ENCODE data around the gene PP2D1. TPM values are rescaled to one million over a fixed set of nuclear protein-coding genes. Genes with fewer than 3 reads are reported as not detected.
"Not testable (repeated sequence)": the region's sequence is repeated elsewhere in the genome, so short reads cannot be mapped to it uniquely, and the experiment has no call there.

Gene PP2D1
- total RNA-seq, 1 experiment from 2014 or later, result not detected

GRCh38 chr3:20027136-20027535, 15.1 kb upstream of the PP2D1 start:
- ChIA-PET CTCF (no interaction called here), POLR2A (ENCODE audit: low non-redundant PET) (no interaction called here)
- TF ChIP-seq EZH2 (IDR thresholded peaks at IDR 0.05; ENCODE audit: borderline replicate concordance, low read depth, low read length, poor library complexity, severe bottlenecking) (no peak), CTCF (conservative IDR thresholded peaks at IDR 0.05; ENCODE audit: low read depth, low read length) (no peak)
- Histone ChIP-seq H3K27ac (ENCODE audit: low read depth, low read length, poor library complexity, severe bottlenecking) (no peak overlapping the region), H3K36me3 (ENCODE audit: insufficient read depth, low read length, poor library complexity, severe bottlenecking) (no peaks in the 10 kb centered on the region), H3K27me3 (replicated peaks; ENCODE audit: insufficient read depth, low read depth, low read length, poor library complexity) (no peaks in the 10 kb centered on the region), H3K9me3 (ENCODE audit: low read depth, low read length, poor library complexity, severe bottlenecking) (no peaks in the 10 kb centered on the region), H3K4me1 (ENCODE audit: insufficient read depth, low read length, poor library complexity, severe bottlenecking) (no peaks in the 10 kb centered on the region), H3K4me3 (ENCODE audit: low read depth, low read length, poor library complexity, severe bottlenecking) (no peak overlapping the region)
- DNase-seq (ENCODE audit: low spot score), result no peak
- intact Hi-C loops (cut with micrococcal nuclease; ENCODE audit: unreplicated experiment), result no loop called here
- BruUV-seq (replicated peaks), result no TSS peak

GRCh38 chr3:20023623-20024405, 11.8 kb upstream of the PP2D1 start:
- intact Hi-C loops (cut with micrococcal nuclease; ENCODE audit: unreplicated experiment), result no loop called here
- TF ChIP-seq EZH2 (IDR thresholded peaks at IDR 0.05; ENCODE audit: borderline replicate concordance, low read depth, low read length, poor library complexity, severe bottlenecking) (no peak), CTCF (conservative IDR thresholded peaks at IDR 0.05; ENCODE audit: low read depth, low read length) (no peak)
- Histone ChIP-seq H3K27me3 (replicated peaks; ENCODE audit: insufficient read depth, low read depth, low read length, poor library complexity) (no peaks in the 10 kb centered on the region), H3K4me1 (ENCODE audit: insufficient read depth, low read length, poor library complexity, severe bottlenecking) (no peaks in the 10 kb centered on the region), H3K36me3 (ENCODE audit: insufficient read depth, low read length, poor library complexity, severe bottlenecking) (no peaks in the 10 kb centered on the region), H3K27ac (ENCODE audit: low read depth, low read length, poor library complexity, severe bottlenecking) (no peak overlapping the region), H3K4me3 (ENCODE audit: low read depth, low read length, poor library complexity, severe bottlenecking) (no peak overlapping the region), H3K9me3 (ENCODE audit: low read depth, low read length, poor library complexity, severe bottlenecking) (no peaks in the 10 kb centered on the region)
- POLR2A ChIA-PET (ENCODE audit: low non-redundant PET), result no interaction called here
- CTCF ChIA-PET, result no interaction called here
- DNase-seq (ENCODE audit: low spot score), result no peak
- no TSS peak for BruUV-seq (replicated peaks)

GRCh38 chr3:20022954-20023622, 11.0 kb upstream of the PP2D1 start:
- intact Hi-C loops (cut with micrococcal nuclease; ENCODE audit: unreplicated experiment), result no loop called here
- Histone ChIP-seq H3K9me3 (ENCODE audit: low read depth, low read length, poor library complexity, severe bottlenecking) (no peaks in the 10 kb centered on the region), H3K4me1 (ENCODE audit: insufficient read depth, low read length, poor library complexity, severe bottlenecking) (no peaks in the 10 kb centered on the region), H3K4me3 (ENCODE audit: low read depth, low read length, poor library complexity, severe bottlenecking) (no peak overlapping the region), H3K27ac (ENCODE audit: low read depth, low read length, poor library complexity, severe bottlenecking) (no peak overlapping the region), H3K27me3 (replicated peaks; ENCODE audit: insufficient read depth, low read depth, low read length, poor library complexity) (no peaks in the 10 kb centered on the region), H3K36me3 (ENCODE audit: insufficient read depth, low read length, poor library complexity, severe bottlenecking) (no peaks in the 10 kb centered on the region)
- ChIA-PET POLR2A (ENCODE audit: low non-redundant PET) (no interaction called here), CTCF (no interaction called here)
- no TSS peak for BruUV-seq (replicated peaks)
- no peak for DNase-seq (ENCODE audit: low spot score)
- TF ChIP-seq CTCF (conservative IDR thresholded peaks at IDR 0.05; ENCODE audit: low read depth, low read length) (no peak), EZH2 (IDR thresholded peaks at IDR 0.05; ENCODE audit: borderline replicate concordance, low read depth, low read length, poor library complexity, severe bottlenecking) (no peak)

- CTCF ChIA-PET; H3K36me3 ChIP-seq (ENCODE audit: insufficient read depth, low read length, poor library complexity, severe bottlenecking); DNase-seq (ENCODE audit: low spot score); POLR2A ChIA-PET (ENCODE audit: low non-redundant PET); BruUV-seq (replicated peaks); H3K9me3 ChIP-seq (ENCODE audit: low read depth, low read length, poor library complexity, severe bottlenecking); H3K27me3 ChIP-seq (replicated peaks; ENCODE audit: insufficient read depth, low read depth, low read length, poor library complexity); intact Hi-C loops (cut with micrococcal nuclease; ENCODE audit: unreplicated experiment); H3K4me1 ChIP-seq (ENCODE audit: insufficient read depth, low read length, poor library complexity, severe bottlenecking); H3K4me3 ChIP-seq (ENCODE audit: low read depth, low read length, poor library complexity, severe bottlenecking); H3K27ac ChIP-seq (ENCODE audit: low read depth, low read length, poor library complexity, severe bottlenecking): not testable (repeated sequence)
These were observed 4.0 kb upstream of the PP2D1 start for GRCh38 chr3:20016076-20016475.

Measured in A673 (cell line).